Transverse colon (tissue), 4 donors: ENCODE data around the gene HAX1. TPM values are rescaled to one million over a fixed set of nuclear protein-coding genes. Genes with fewer than 3 reads are reported as not detected.

Experiments
- DNase-seq: peaks from one replicate; pipeline ENCODE4 v3.0.0-alpha.2; 2019
- H3K27ac ChIP-seq, 4 donors: fragments of 200-600 bp; sonication (generic); 2 replicates each; pipeline ENCODE4 v1.5.1; 2016 to 2018; ENCODE audit warnings: inconsistent platforms in 4 of 4
- H3K27me3 ChIP-seq: fragments of 200-600 bp; sonication (generic); 2 replicates; pipeline ENCODE4 v1.5.1; 2017; ENCODE audit warnings: inconsistent platforms
- H3K36me3 ChIP-seq, 4 donors: fragments of 200-600 bp; sonication (generic); 2 replicates each; pipeline ENCODE4 v1.5.1; 2017 to 2019; ENCODE audit warnings: inconsistent platforms in 4 of 4
- H3K4me1 ChIP-seq, 4 donors: fragments of 200-600 bp; sonication (generic); 2 replicates each; pipeline ENCODE4 v1.5.1; 2017 to 2020; ENCODE audit warnings: inconsistent platforms in 4 of 4
- H3K4me3 ChIP-seq, 4 donors: fragments of 200-600 bp; sonication (generic); 1 replicate in 1 of 4; 2 replicates in 3 of 4; pipeline versions ENCODE4 v1.5.1 to v1.6.1; 2017 to 2019; ENCODE audit warnings: inconsistent platforms in 4 of 4
- H3K9me3 ChIP-seq, 2 donors: fragments of 200-600 bp; sonication (generic); 2 replicates each; pipeline ENCODE4 v1.5.1; 2017 to 2019; ENCODE audit warnings: inconsistent platforms in 2 of 2
- CTCF ChIP-seq, 5 experiments: fragments of 200-600 bp in 3 of 5; fragments of 450-650 bp in 2 of 5; sonication (generic) in 3 of 5; IDR thresholded peaks; 1 replicate in 2 of 5; 2 replicates in 3 of 5; pipeline ENCODE4 v1.5.1; 2016 to 2017; ENCODE audit warnings: antibody characterized with exemption in 5 of 5, inconsistent platforms in 3 of 5, mild to moderate bottlenecking in 2 of 5, moderate library complexity in 1 of 5
- EP300 ChIP-seq: sonication (generic); formaldehyde crosslinking; IDR thresholded peaks from one replicate; pipeline ENCODE4 v1.6.1; 2017; ENCODE audit warnings: antibody characterized with exemption, low read depth
- POLR2A ChIP-seq: fragments of 450-650 bp; IDR thresholded peaks from one replicate; pipeline ENCODE4 v1.6.1; 2016; ENCODE audit warnings: antibody characterized with exemption, mild to moderate bottlenecking, moderate library complexity
- POLR2AphosphoS5 ChIP-seq, 3 donors: sonication (generic); formaldehyde crosslinking; IDR thresholded peaks; one replicate each; pipeline ENCODE4 v1.6.1; 2016; ENCODE audit warnings: antibody characterized with exemption in 3 of 3
- WGBS, 2 donors: methylation state at CpG; one replicate each; pipeline ENCODE4 v1.1.5; 2018; ENCODE audit warnings: low coverage in 1 of 2; 5-methylcytosine and 5-hydroxymethylcytosine counted together
- in situ Hi-C, 4 donors: fragments of 200-750 bp; cut with MboI; loops; one replicate each; pipeline versions ENCODE4 v1.15.0 to v1.15.1; 2017; ENCODE audit warnings: low sequenced_read_pairs in 3 of 4, low pct_ligation_motif_present in 1 of 4, low pct_unique_long_range_greater_than_20kb in 1 of 4
- intact Hi-C: fragments of 100-400 bp; cut with DNase I; formaldehyde crosslinking; loops from one replicate; pipeline ENCODE4 v1.15.1; 2023; ENCODE audit warnings: low total_unique reads
- total RNA-seq, 4 donors: library from RNA; depleted of rRNA; stranded (reverse); fragments of >200 nt; gene quantifications; one replicate each; pipeline ENCODE4 v1.1.0, GENCODE V29; 2016

Gene HAX1
- total RNA-seq, 4 donors from 2014 or later, result 44.5 to 87.1 (median 74.1) TPM

- no peak overlapping the region for H3K27ac ChIP-seq
- H3K9me3 ChIP-seq, result no peaks in the 10 kb centered on the region
- WGBS, 2 donors, result 84 to 91% methylated on average over 2 to 3 of the region's 3 CpGs
- H3K4me1 ChIP-seq, result no peaks in the 10 kb centered on the region
- TF ChIP-seq POLR2AphosphoS5 (IDR thresholded peaks at IDR 0.05) (no peak), POLR2A (no peak), CTCF (IDR thresholded peaks at IDR 0.05) (no peak)
- DNase-seq, result no peak
- H3K36me3 ChIP-seq, result peaks cover 0 to 90% (median 40%) of the 10 kb centered on the region in 4 donors
- no peaks in the 10 kb centered on the region for H3K27me3 ChIP-seq
- in situ Hi-C loops, result no loop called here
- intact Hi-C loops, result no loop called here
- no peak overlapping the region for H3K4me3 ChIP-seq
Measured at GRCh38 chr1:154240294-154240833, 32.1 kb upstream of the HAX1 start.

GRCh38 chr1:154241703-154242351 lies 30.6 kb upstream of the HAX1 start:
- intact Hi-C loops (no loop called here), in situ Hi-C loops (no loop called here)
- Histone ChIP-seq H3K9me3 (no peaks in the 10 kb centered on the region), H3K27ac (no peak overlapping the region), H3K36me3 (peaks cover 0 to 90% (median 40%) of the 10 kb centered on the region in 4 donors), H3K27me3 (no peaks in the 10 kb centered on the region), H3K4me1 (no peaks in the 10 kb centered on the region), H3K4me3 (no peak overlapping the region)
- WGBS, 2 donors, result 97% methylated on average over 3 of the region's 3 CpGs; no CpG with 5 or more reads in 1 of the 2 donors
- no peak for DNase-seq
- TF ChIP-seq CTCF (IDR thresholded peaks at IDR 0.05), result no peak
- no peak for TF ChIP-seq POLR2AphosphoS5 (IDR thresholded peaks at IDR 0.05)
- no peak for TF ChIP-seq POLR2A
- no peak for TF ChIP-seq EP300

GRCh38 chr1:154253671-154254070 lies 18.8 kb upstream of the HAX1 start:
- TF ChIP-seq POLR2A, result no peak
- TF ChIP-seq EP300, result no peak
- no peak for TF ChIP-seq POLR2AphosphoS5 (IDR thresholded peaks at IDR 0.05)
- TF ChIP-seq CTCF (IDR thresholded peaks at IDR 0.05), result no peak
- Histone ChIP-seq H3K27ac (no peak overlapping the region), H3K27me3 (no peaks in the 10 kb centered on the region), H3K4me3 (no peak overlapping the region), H3K4me1 (no peaks in the 10 kb centered on the region), H3K9me3 (no peaks in the 10 kb centered on the region), H3K36me3 (peaks cover 0 to 99% (median 49%) of the 10 kb centered on the region in 4 donors)
- no peak for DNase-seq
- WGBS, 2 donors, result 92 to 93% methylated on average over 7 of the region's 7 CpGs
- intact Hi-C loops (no loop called here), in situ Hi-C loops (no loop called here)

GRCh38 chr1:154256686-154257085 lies 15.7 kb upstream of the HAX1 start:
- Histone ChIP-seq H3K36me3 (peaks cover 0 to 98% (median 47%) of the 10 kb centered on the region in 4 donors), H3K9me3 (no peaks in the 10 kb centered on the region)
- intact Hi-C loops, result no loop called here

More at GRCh38 chr1:154256686-154257085, 15.7 kb upstream of the HAX1 start:
- DNase-seq, result no peak
- no peak overlapping the region for H3K4me3 ChIP-seq
- no peak overlapping the region for H3K27ac ChIP-seq
- no peaks in the 10 kb centered on the region for H3K27me3 ChIP-seq
- no peaks in the 10 kb centered on the region for H3K4me1 ChIP-seq
- in situ Hi-C loops, result no loop called here
- TF ChIP-seq EP300 (no peak), POLR2A (no peak), CTCF (IDR thresholded peaks at IDR 0.05) (no peak), POLR2AphosphoS5 (IDR thresholded peaks at IDR 0.05) (no peak)
